PC-9 (cell line): ENCODE measurements around the gene ENTHD1.

Experiments used
- EZH2 ChIP-seq: fragments of 200-600 bp; sonication (generic); IDR thresholded peaks from 2 replicates; pipeline ENCODE4 v1.8.0; 2017; ENCODE audit warnings: antibody characterized with exemption, low read depth
- TF ChIP-seq, protein P1 (sequence below): fragments of 200-600 bp; sonication (generic); conservative IDR thresholded peaks from 2 replicates; pipeline ENCODE4 v1.6.1; 2017; ENCODE audit warnings: mixed run types, antibody characterized with exemption, mild to moderate bottlenecking, moderate library complexity

DNA sequence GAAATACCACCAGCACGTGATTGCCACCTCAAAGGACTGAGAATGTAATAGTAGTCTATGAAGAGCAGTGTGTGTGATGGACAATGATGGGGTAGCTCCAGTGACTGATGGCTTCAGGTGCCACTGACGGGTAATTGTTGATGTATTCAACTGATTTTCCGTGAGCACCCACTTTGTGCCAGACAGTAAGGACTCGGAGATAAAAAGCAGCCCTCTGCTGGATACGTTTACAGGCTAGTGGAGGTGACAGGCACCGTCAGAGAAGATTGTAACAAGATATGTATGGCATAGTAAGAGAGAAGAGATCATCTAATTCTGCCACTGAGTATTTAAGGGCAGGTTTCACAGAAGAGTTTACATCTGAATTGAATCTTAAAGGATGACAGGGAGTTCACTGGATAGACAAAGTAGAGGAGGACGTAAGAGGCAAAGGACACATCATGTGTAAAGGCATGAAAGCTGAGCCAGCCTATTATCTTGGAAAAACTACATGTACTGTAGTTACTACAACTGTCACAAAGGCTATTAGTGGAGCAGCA, 1.1 kb upstream of the ENTHD1 start:
- TF ChIP-seq, protein P1, sequence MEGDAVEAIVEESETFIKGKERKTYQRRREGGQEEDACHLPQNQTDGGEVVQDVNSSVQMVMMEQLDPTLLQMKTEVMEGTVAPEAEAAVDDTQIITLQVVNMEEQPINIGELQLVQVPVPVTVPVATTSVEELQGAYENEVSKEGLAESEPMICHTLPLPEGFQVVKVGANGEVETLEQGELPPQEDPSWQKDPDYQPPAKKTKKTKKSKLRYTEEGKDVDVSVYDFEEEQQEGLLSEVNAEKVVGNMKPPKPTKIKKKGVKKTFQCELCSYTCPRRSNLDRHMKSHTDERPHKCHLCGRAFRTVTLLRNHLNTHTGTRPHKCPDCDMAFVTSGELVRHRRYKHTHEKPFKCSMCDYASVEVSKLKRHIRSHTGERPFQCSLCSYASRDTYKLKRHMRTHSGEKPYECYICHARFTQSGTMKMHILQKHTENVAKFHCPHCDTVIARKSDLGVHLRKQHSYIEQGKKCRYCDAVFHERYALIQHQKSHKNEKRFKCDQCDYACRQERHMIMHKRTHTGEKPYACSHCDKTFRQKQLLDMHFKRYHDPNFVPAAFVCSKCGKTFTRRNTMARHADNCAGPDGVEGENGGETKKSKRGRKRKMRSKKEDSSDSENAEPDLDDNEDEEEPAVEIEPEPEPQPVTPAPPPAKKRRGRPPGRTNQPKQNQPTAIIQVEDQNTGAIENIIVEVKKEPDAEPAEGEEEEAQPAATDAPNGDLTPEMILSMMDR = no peak
- no peak for TF ChIP-seq EZH2
